GM18907 (cell line): ENCODE data around the gene FGFR2.

Experiments
- ATAC-seq: cut with Tn5 transposase; IDR thresholded peaks from one replicate; pipeline ENCODE4 v1.9.1; 2021; ENCODE audit warnings: mild to moderate bottlenecking, moderate library complexity; ENCODE audit not compliant: unreplicated experiment

Gene FGFR2

DNA sequence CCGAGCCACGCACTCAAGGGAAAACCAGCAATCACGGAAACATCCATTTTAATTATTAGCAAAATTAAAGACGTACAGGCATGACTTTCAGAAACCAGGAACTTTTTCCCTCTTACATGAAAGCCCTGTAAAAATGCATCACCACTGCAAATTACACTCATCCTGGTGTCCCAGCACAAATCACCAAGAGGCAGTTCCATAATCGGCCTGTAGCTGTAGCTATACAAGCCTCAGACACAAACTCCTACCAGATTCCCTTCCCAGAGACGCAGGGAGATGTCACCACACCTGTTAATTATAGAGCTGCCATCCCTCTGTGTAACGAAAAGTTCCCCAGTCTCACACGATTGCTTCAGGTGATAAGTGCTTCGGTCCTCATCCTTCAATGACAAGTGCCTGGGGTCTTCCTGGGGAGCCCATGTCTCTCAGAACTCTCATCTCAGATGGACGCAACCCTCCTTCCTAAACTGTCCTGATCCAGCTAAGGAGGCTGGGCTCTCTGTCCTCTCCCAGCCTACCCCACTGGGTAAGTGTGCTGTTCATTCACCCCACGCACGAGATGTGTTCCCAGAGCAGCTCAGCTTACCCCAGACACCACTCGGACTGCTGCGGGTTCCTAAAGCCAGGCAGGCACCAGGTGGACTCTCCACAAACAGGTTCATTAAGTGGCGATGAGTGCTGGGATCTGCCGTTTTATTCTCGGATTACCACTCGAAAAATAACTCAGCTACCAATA, 5.9 kb downstream of the FGFR2 start:
- ATAC-seq: no peak

GRCh38 chr10:121591186-121591585, 7.1 kb downstream of the FGFR2 start:
- ATAC-seq: no peak

- ATAC-seq: no peak
These were observed 7.5 kb downstream of the FGFR2 start for GRCh38 chr10:121590772-121591171.

DNA sequence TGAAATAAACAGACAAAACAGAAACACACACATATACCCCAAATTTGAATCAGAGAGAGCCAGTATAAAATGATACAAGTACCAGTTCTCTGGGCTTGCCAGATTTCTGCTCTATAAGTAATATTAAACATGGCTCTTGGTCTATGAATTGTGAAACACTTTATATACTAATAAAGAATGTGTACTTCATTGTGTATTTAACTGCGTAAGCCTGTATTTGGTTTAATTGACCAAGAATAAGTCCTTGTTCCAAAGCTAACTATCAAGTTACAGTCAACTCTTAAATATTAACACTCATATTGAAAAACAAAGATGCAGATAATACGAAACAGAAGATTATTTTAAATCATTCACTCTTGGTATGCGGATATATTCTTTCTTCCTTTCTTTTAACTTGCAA, 8.7 kb downstream of the FGFR2 start:
- ATAC-seq: no peak

DNA sequence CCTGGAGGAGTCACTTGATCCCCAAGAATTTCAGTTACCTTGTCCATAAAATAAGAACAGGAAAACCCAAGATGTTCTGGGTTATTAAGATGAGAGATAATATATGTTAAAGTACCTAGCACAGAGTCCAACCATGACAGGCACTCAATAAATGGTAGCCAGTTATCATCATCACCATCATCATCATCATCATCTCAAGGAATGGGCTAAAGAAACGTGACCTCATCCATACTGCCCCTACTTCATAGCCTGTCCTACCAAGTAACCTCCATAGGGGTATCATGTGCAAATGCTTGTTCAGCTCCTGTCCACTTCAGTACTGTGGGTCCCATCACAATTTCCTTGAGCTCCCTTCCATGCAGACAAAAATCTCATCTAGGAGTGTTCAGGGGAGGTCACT, 14.4 kb downstream of the FGFR2 start:
- no peak for ATAC-seq

- ATAC-seq: no peak
These were observed 15.0 kb downstream of the FGFR2 start for GRCh38 chr10:121583258-121583657.

DNA sequence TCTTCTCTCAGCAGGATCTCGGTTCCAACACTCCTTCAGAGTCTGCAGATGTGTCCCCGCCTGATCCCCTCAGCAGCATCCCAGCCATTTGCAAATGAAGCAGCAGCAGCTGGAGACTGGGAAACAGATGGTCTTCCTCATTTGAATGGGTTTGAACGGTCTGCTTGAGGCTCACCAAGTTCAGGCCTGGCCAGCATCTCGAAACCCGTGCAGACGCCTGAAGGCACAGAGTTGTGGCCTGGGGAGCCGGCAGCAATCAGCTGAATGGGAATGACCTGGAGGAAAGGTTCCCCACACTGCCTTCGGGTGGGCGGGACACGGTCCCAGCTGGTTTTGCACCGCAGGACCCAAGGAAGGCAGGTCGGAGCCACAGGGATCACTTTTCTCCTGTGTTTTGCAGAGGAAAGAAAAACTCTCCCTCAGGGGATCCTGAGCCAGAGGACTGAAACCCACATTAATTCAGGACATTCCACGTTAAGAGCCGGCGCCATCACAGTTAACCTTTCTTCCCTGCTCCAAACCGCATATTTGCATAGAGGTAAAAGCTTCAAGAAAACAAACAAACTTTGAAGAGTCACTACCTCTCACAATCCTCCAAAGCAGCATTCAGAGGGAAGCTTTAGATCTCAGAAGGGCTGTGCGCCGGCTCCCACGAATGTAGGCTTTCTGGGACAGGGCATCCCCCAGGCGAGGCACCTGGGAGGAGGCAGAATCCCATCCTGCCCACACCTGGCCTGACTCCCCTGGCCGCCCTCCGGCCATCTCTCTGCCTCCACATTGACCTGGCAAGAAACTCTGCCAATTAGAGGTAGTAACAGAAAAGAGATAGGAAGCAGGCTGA, 17.7 kb downstream of the FGFR2 start:
- no peak for ATAC-seq

GRCh38 chr10:121579656-121580055, 18.6 kb downstream of the FGFR2 start:
- no peak for ATAC-seq

DNA sequence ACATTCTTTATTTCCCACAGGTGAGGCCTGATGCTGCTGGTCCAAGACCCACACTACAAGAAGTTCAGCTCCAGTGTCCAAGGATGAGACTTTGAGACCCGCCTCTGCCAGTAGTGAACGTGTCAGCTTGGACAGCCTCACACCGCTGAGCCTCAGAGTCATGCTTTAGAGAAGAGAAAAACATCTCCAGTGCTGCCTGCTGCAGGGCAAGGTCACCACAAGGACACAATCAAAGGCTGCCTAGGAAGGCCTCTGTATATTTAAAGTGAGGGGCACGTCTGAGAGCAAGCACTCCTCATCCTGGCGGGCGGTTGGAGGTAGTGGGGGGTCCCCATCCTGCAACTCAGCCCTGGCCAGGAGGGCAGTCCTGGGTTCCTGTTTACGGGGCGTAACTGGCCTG, 19.3 kb downstream of the FGFR2 start:
- ATAC-seq: no peak

DNA sequence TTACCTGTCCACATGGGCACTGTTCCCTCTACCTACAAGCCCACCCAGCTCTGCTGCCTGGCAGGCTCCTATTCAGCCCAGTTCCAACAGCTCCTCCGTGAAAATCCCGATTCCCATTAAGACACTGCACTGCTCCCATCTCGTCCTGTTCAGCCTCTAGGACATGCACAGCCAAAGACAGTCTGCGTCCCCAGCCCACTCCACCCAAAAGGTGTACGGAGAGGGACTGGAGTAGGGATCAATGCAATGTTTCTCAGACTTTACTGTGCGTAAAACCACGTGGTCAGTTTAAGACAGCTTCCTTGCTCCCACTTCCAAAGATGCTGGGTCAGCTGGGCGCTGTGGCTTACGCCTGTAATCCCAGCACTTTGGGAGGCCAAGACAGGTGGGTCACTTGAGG, 19.9 kb downstream of the FGFR2 start:
- no peak for ATAC-seq

GRCh38 chr10:121577568-121577967, 20.7 kb downstream of the FGFR2 start:
- no peak for ATAC-seq

DNA sequence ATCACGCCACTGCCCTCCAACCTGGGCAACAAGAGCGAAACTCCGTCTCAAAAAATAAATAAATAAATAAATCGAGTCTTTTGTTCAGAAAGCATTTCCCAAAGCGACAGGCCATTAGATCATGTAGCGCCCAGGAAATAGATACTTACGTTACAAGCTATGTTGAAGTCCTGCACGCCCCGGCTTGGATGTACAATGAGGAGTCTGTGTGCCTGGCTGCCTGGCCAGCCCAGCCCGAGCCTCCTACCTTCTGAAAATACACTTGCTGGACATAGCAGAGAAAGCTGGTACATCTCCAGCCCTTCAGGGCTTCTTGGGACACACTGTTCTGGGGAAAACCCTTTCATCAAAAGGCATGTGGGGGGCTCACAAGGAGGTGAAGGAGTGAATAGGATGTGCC, 22.1 kb downstream of the FGFR2 start:
- ATAC-seq: no peak

DNA sequence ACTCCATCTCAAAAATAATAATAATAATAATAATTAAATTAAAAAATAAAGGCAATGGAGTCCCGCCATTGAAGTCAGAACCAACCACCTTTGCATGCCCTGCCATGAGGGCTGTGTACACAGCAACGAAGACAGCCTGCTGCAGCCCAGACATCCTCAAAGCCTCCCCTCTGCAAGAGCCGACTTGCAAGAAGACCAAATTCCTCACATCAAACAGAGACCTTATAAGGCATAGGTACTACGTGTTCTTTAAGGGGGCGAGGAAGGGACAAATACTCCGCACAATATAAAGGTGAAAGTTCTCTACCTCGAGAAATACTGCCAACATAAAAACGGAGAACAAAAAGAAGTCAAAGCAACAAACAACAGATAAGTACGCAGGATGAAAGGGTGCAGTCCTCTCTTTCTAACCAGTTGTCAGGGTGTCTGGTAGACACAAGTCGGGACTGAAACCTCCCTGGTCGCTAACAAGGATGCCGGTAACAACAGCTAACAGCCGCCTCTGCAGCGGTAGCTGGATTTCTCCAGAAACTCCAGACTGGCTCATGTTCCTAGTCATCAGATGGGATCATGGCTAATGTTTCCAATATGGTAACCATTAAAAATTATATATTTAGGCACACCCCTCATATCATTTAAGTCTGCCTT, 23.6 kb downstream of the FGFR2 start:
- ATAC-seq: no peak

- ATAC-seq: no peak
These were observed 24.7 kb downstream of the FGFR2 start for GRCh38 chr10:121573538-121573941.

DNA sequence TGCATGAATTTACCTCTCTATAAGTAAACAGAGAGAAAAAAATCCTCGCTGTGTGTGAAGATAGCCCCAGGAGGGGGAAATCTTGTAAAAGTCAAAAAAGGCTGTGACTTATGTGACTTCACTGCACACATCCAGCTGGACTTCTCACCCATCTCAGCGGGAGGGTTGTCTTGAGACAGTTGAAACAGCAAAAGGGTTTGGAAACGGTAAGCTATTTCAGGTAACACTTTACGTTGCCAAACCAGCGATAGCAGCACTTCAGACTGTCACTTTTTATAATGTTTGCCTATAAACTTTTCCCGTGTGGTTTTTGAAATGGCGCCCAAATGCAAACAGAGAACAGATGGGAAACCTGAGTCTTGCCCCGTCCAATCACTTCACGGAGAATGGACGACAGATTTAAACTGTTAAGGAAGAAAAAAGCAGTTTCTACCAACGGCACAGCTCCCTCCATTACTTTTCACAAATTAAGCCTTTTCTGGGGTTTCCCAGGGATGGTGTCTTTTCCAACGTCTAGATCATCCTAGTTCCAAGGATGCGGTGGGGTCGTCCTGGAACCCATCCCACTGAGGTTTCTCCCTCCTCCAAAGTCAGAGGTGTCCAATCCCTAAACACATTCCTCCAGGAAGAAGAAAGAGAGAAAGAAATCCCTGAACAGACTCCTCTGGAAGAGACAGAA, 25.2 kb downstream of the FGFR2 start:
- ATAC-seq: no peak

- no peak for ATAC-seq
These were observed 27.9 kb downstream of the FGFR2 start for GRCh38 chr10:121570315-121570714.

- no peak for ATAC-seq
These were observed 30.0 kb downstream of the FGFR2 start for GRCh38 chr10:121568275-121568674.

DNA sequence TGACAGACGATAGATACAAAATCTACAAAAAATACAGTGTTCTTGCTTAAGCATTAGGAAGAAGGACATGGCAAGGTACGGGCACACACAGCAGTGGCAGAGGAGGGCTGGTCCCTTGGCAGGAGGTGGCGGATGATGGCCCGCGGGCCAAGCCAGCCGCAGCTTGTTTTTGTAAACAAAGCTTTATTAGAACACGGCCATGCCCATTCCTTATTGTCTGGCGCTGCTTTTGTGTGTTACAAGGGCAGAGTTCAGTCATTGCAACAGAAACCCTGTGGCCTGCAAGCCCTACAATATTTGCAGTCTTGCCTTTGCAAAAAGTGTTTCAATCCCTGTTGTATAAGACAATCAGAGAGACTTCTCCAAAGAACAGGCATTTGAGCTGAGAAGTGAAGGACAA, 30.7 kb downstream of the FGFR2 start:
- ATAC-seq: no peak

DNA sequence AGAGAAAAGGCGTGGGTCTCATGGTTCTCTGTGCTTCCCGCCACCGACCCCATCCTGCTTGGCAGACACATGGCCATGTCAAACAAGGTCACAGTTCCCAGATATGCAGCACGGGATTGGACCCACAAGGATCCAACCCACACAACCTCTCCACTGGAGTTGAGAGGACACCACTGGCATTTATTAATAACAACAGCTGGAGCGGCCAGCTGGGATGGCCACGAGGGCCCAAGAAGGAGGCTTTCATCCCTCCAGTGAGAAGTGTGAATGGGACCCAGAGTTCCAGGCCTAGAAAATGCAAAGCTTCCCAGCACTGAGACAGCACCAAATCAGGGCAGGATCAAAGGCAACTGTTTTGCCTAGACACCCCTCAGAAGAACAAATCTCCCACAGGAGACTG, 31.5 kb downstream of the FGFR2 start:
- ATAC-seq: no peak

GRCh38 chr10:121559326-121560026, 38.8 kb downstream of the FGFR2 start:
- no peak for ATAC-seq

DNA sequence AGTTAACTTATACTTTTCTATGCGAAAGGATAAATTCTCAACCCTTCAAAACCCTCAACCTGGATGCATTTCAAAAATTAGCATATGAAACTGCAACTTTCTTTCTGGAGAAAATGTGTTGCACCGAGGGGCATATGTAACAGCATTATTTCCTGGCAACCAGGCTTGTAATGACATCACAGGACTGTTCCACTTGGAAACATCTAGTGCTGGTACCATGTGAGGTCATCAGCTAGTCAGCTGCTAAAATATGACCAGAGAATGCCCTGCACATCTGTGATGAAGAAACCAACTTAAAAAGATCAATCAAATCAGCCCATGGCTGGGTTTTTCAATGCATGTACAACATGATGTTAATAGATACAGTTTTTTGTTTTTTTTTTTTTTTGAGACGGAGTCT, 40.0 kb downstream of the FGFR2 start:
- no peak for ATAC-seq
